GM21390 (cell line): Measurements from ENCODE around the gene SCGB2B2.
"Not testable (repeated sequence)": the region's sequence is repeated elsewhere in the genome, so short reads cannot be mapped to it uniquely, and the experiment has no call there.

Experiments
- ATAC-seq: cut with Tn5 transposase; IDR thresholded peaks from one replicate; pipeline ENCODE4 v1.9.1; 2021; ENCODE audit not compliant: unreplicated experiment

The SCGB2B2 gene

GRCh38 chr19:34669305-34669704 is 7.7 kb downstream of the SCGB2B2 start:
- ATAC-seq, result no peak

GRCh38 chr19:34668690-34669089 is 8.3 kb downstream of the SCGB2B2 start:
- ATAC-seq, result not testable (repeated sequence)

- ATAC-seq, result not testable (repeated sequence)
These were observed 8.8 kb downstream of the SCGB2B2 start for GRCh38 chr19:34668077-34668689.

- ATAC-seq, result no peak
These were observed 9.4 kb downstream of the SCGB2B2 start for GRCh38 chr19:34667349-34668076.

- no peak for ATAC-seq
These were observed 10.0 kb downstream of the SCGB2B2 start for GRCh38 chr19:34666958-34667265.

- no peak for ATAC-seq
These were observed 10.6 kb downstream of the SCGB2B2 start for GRCh38 chr19:34666200-34666957.

- ATAC-seq, result not testable (repeated sequence)
These were observed 11.7 kb downstream of the SCGB2B2 start for GRCh38 chr19:34665275-34665674.

GRCh38 chr19:34664870-34665269 is 12.1 kb downstream of the SCGB2B2 start:
- no peak for ATAC-seq

GRCh38 chr19:34664168-34664567 is 12.8 kb downstream of the SCGB2B2 start:
- no peak for ATAC-seq

- ATAC-seq, result no peak
These were observed 14.0 kb downstream of the SCGB2B2 start for GRCh38 chr19:34662919-34663318.

GRCh38 chr19:34661357-34661756 is 15.6 kb downstream of the SCGB2B2 start:
- no peak for ATAC-seq

GRCh38 chr19:34655651-34656050 is 21.3 kb downstream of the SCGB2B2 start:
- no peak for ATAC-seq

GRCh38 chr19:34654796-34655195 is 22.2 kb downstream of the SCGB2B2 start:
- no peak for ATAC-seq

GRCh38 chr19:34651747-34652146 is 25.2 kb downstream of the SCGB2B2 start:
- ATAC-seq, result no peak

- ATAC-seq, result no peak
These were observed 26.9 kb downstream of the SCGB2B2 start for GRCh38 chr19:34649886-34650543.

GRCh38 chr19:34645551-34645950 is 31.4 kb downstream of the SCGB2B2 start:
- ATAC-seq, result no peak

- no peak for ATAC-seq
These were observed 31.9 kb downstream of the SCGB2B2 start for GRCh38 chr19:34644991-34645461.

GRCh38 chr19:34642241-34642640 is 34.7 kb downstream of the SCGB2B2 start:
- ATAC-seq, result no peak

GRCh38 chr19:34639491-34640085 is 37.4 kb downstream of the SCGB2B2 start:
- ATAC-seq, result no peak

GRCh38 chr19:34633802-34634201 is 43.2 kb downstream of the SCGB2B2 start:
- no peak for ATAC-seq
